ENCODE data around the gene CLK3.

DNA sequence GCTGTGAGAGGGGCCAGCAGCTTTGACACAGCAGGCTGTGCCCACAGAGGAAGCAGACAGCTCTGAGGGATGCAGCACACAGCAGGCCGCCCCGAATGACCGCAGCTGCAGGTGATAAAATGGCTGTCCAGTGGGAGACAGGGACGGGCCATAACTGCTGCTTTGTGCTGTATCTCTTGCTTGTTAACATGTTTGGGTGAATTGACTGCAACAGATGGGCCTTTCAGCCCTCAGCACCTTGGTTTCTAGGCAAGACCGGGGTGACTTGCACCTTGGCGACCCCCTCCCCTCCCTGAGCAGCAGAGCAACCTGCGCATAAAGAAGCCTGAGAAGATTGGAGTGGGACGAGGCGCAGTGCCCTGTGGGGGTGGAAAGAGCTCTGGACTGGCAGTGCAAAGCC is 36.6 kb upstream of the CLK3 start:
- TF ChIP-seq, protein P1, sequence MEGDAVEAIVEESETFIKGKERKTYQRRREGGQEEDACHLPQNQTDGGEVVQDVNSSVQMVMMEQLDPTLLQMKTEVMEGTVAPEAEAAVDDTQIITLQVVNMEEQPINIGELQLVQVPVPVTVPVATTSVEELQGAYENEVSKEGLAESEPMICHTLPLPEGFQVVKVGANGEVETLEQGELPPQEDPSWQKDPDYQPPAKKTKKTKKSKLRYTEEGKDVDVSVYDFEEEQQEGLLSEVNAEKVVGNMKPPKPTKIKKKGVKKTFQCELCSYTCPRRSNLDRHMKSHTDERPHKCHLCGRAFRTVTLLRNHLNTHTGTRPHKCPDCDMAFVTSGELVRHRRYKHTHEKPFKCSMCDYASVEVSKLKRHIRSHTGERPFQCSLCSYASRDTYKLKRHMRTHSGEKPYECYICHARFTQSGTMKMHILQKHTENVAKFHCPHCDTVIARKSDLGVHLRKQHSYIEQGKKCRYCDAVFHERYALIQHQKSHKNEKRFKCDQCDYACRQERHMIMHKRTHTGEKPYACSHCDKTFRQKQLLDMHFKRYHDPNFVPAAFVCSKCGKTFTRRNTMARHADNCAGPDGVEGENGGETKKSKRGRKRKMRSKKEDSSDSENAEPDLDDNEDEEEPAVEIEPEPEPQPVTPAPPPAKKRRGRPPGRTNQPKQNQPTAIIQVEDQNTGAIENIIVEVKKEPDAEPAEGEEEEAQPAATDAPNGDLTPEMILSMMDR (IDR thresholded peaks at IDR 0.05; ENCODE audit: insufficient read depth, low read depth, low read length), result no peak
- TF ChIP-seq EZH2 (IDR thresholded peaks at IDR 0.05; ENCODE audit: insufficient read depth, low read length), result no peak
